HepG2 (cell line): Measurements from ENCODE around the gene ULK4. TPM values are rescaled to one million over a fixed set of nuclear protein-coding genes. Genes with fewer than 3 reads are reported as not detected.

ENCODE experiments used
- ATAC-seq: fragments of 200-7000 bp; cut with Tn5 transposase; 3 replicates; pipeline ENCODE4 v1.9.1; 2020; ENCODE audit warnings: mild to moderate bottlenecking, moderate library complexity
- BruUV-seq: library from RNA; stranded (reverse); fragments of 400-500 nt; replicated peaks from 2 replicates; lab custom pipeline; 2021; lab: Mats Ljungman, UMichigan
- CTCF ChIA-PET: fragments of 300-600 bp; formaldehyde crosslinking; extraction: SDS; loops from one replicate; lab custom pipeline; 2021; ENCODE audit warnings: low total read pairs, inconsistent platforms, low intra/inter-chr PET ratio; lab: Yijun Ruan, JAX
- POLR2A ChIA-PET: fragments of 350-600 bp; sonication (Branson Sonifier 250); formaldehyde crosslinking; loops from one replicate; lab custom pipeline; 2020; ENCODE audit warnings: antibody characterized with exemption, inconsistent platforms; lab: Yijun Ruan, JAX
- DNase-seq: peaks from one replicate; pipeline ENCODE4 v3.0.0-alpha.2; 2015; ENCODE audit warnings: low spot score
- FAIRE-seq: peaks from 3 replicates; lab custom pipeline; 2011; peaks lifted over from hg19 to GRCh38; lab: Jason Lieb, UNC
- H2AFZ ChIP-seq: one replicate; pipeline ENCODE4 v1.6.1; 2011; ENCODE audit warnings: low read length, inconsistent platforms
- H3K27ac ChIP-seq: fragments of 300-600 bp; 3 replicates; pipeline ENCODE4 v1.8.0; 2011; ENCODE audit warnings: mixed run types, mild to moderate bottlenecking, mixed read lengths, low read length, inconsistent platforms; ENCODE audit not compliant: insufficient read depth; ENCODE audit errors: extremely low read length
- H3K27me3 ChIP-seq, 2 experiments: fragments of 200-600 bp in 1 of 2; 2 replicates in 1 of 2; 3 replicates in 1 of 2; pipeline versions ENCODE4 v1.6.0 to v1.8.0; 2011; ENCODE audit warnings: low read length in 2 of 2, mild to moderate bottlenecking in 2 of 2, moderate library complexity in 2 of 2, inconsistent platforms in 1 of 2; ENCODE audit not compliant: insufficient read depth in 2 of 2, control insufficient read depth in 1 of 2
- H3K36me3 ChIP-seq, 2 experiments: fragments of 200-600 bp in 1 of 2; replicated peaks in 1 of 2; 2 replicates in 1 of 2; 3 replicates in 1 of 2; pipeline versions ENCODE4 v1.5.1 to v1.8.0; 2011; ENCODE audit warnings: low read length in 2 of 2, inconsistent platforms in 1 of 2; ENCODE audit not compliant: insufficient read depth in 2 of 2, control insufficient read depth in 1 of 2
- H3K4me1 ChIP-seq: 2 replicates; pipeline ENCODE4 v1.5.1; 2012; ENCODE audit warnings: low read length, inconsistent platforms; ENCODE audit not compliant: insufficient read depth
- H3K4me2 ChIP-seq: 2 replicates; pipeline ENCODE4 v1.6.0; 2011; ENCODE audit warnings: low read depth, low read length, inconsistent platforms
- H3K4me3 ChIP-seq, 3 experiments: fragments of 200-600 bp in 1 of 3; sonication (generic), shearing (Covaris generic) in 1 of 3; replicated peaks in 1 of 3; 2 replicates each; pipeline ENCODE4 v1.5.1; 2011 to 2016; ENCODE audit warnings: low read length in 3 of 3, inconsistent platforms in 2 of 3, low read depth in 2 of 3, mild to moderate bottlenecking in 2 of 3, control low read depth in 1 of 3, mixed read lengths in 1 of 3; ENCODE audit not compliant: insufficient read depth in 1 of 3
- H3K79me2 ChIP-seq: one replicate; pipeline ENCODE4 v1.6.1; 2011; ENCODE audit warnings: low read length, inconsistent platforms; ENCODE audit not compliant: insufficient read depth
- H3K9ac ChIP-seq: 2 replicates; pipeline ENCODE4 v1.6.0; 2011; ENCODE audit warnings: mild to moderate bottlenecking, low read depth, low read length, inconsistent platforms; ENCODE audit not compliant: insufficient read depth
- H3K9me3 ChIP-seq: 2 replicates; pipeline ENCODE4 v1.5.1; 2012; ENCODE audit warnings: mild to moderate bottlenecking, low read length
- H4K20me1 ChIP-seq: 2 replicates; pipeline ENCODE4 v1.6.0; 2011; ENCODE audit warnings: inconsistent platforms, mild to moderate bottlenecking, low read length, moderate library complexity; ENCODE audit not compliant: insufficient read depth
- DR1 ChIP-seq: sonication (generic); formaldehyde crosslinking; IDR thresholded peaks from 2 replicates; pipeline ENCODE4 v1.8.0; 2021; ENCODE audit warnings: mild to moderate bottlenecking, missing genetic modification reagents, inconsistent platforms
- FOXP1 ChIP-seq, 2 experiments: fragments of 450-650 bp in 1 of 2; IDR thresholded peaks; 2 replicates each; pipeline ENCODE4 v1.6.1; 2017 to 2018; ENCODE audit warnings: antibody characterized with exemption in 1 of 2
- HDAC2 ChIP-seq: sonication (generic); formaldehyde crosslinking; IDR thresholded peaks from 2 replicates; pipeline ENCODE4 v1.4.0; 2020; ENCODE audit warnings: missing genetic modification reagents
- HOXA5 ChIP-seq: sonication (generic); formaldehyde crosslinking; IDR thresholded peaks from 2 replicates; pipeline ENCODE4 v1.4.0; 2020; ENCODE audit warnings: missing genetic modification reagents
- IKZF4 ChIP-seq: sonication (generic); formaldehyde crosslinking; IDR thresholded peaks from 2 replicates; pipeline ENCODE4 v1.5.1; 2020; ENCODE audit warnings: borderline replicate concordance, mild to moderate bottlenecking, low read depth, missing genetic modification reagents; ENCODE audit errors: not compliant biosample characterization
- RXRB ChIP-seq: IDR thresholded peaks from 2 replicates; pipeline ENCODE4 v1.6.1; 2016; ENCODE audit warnings: borderline replicate concordance, missing genetic modification reagents, missing compliant biosample characterization
- SMAD1 ChIP-seq: sonication (generic); formaldehyde crosslinking; IDR thresholded peaks from 2 replicates; pipeline ENCODE4 v1.4.0; 2020; ENCODE audit warnings: missing genetic modification reagents, low read depth, mild to moderate bottlenecking, borderline replicate concordance
- SNAPC4 ChIP-seq: sonication (generic); formaldehyde crosslinking; IDR thresholded peaks from 2 replicates; pipeline ENCODE4 v1.4.0; 2020; ENCODE audit warnings: mild to moderate bottlenecking, missing genetic modification reagents
- SOX6 ChIP-seq, 2 experiments: fragments of 450-650 bp in 1 of 2; sonication (generic) in 1 of 2; formaldehyde crosslinking in 1 of 2; IDR thresholded peaks; 2 replicates each; pipeline versions ENCODE4 v1.4.0 to v1.6.1; 2017 to 2020; ENCODE audit warnings: antibody characterized with exemption in 1 of 2, mild to moderate bottlenecking in 1 of 2, missing genetic modification reagents in 1 of 2
- TP53 ChIP-seq: sonication (generic); formaldehyde crosslinking; conservative IDR thresholded peaks from 2 replicates; pipeline ENCODE4 v1.4.0; 2020; ENCODE audit warnings: missing genetic modification reagents
- ZFX ChIP-seq: sonication (generic); formaldehyde crosslinking; IDR thresholded peaks from 2 replicates; pipeline ENCODE4 v1.4.0; 2020; ENCODE audit warnings: mild to moderate bottlenecking, low read depth, missing genetic modification reagents, moderate library complexity
- ZNF18 ChIP-seq: sonication (generic); formaldehyde crosslinking; IDR thresholded peaks from 2 replicates; pipeline ENCODE4 v1.8.0; 2022; ENCODE audit warnings: mild to moderate bottlenecking, missing genetic modification reagents; ENCODE audit not compliant: insufficient replicate concordance
- ZNF549 ChIP-seq: sonication (generic); formaldehyde crosslinking; IDR thresholded peaks from 2 replicates; pipeline ENCODE4 v1.5.0; 2020; ENCODE audit warnings: missing genetic modification reagents
- ZNF552 ChIP-seq: sonication (generic); formaldehyde crosslinking; IDR thresholded peaks from 2 replicates; pipeline ENCODE4 v1.9.0; 2022; ENCODE audit warnings: missing genetic modification reagents, mild to moderate bottlenecking, borderline replicate concordance
- ZNF615 ChIP-seq: sonication (generic); formaldehyde crosslinking; IDR thresholded peaks from 2 replicates; pipeline ENCODE4 v1.5.0; 2020; ENCODE audit warnings: mild to moderate bottlenecking, missing genetic modification reagents, borderline replicate concordance
- ZSCAN9 ChIP-seq: IDR thresholded peaks from 2 replicates; pipeline ENCODE4 v1.6.1; 2016; ENCODE audit warnings: borderline replicate concordance
- WGBS: methylation state at CpG from one replicate; pipeline ENCODE4 v1.1.6; 2017; ENCODE audit warnings: low lambda C conversion rate; 5-methylcytosine and 5-hydroxymethylcytosine counted together
- in situ Hi-C: cut with HindIII; loops from 2 replicates; pipeline ENCODE4 v1.10.0; 2017; ENCODE audit warnings: low pct_unique_long_range_greater_than_20kb; ENCODE audit not compliant: extremely low pct_ligation_motif_present
- intact Hi-C: fragments of 100-400 bp; cut with micrococcal nuclease; formaldehyde crosslinking; loops from one replicate; pipeline ENCODE4 v1.10.0; 2022; ENCODE audit not compliant: unreplicated experiment
- polyA plus RNA-seq, 8 experiments: library from polyadenylated mRNA; depleted of rRNA in 3 of 8; stranded (reverse) in 7 of 8; unstranded in 1 of 8; fragments of >200 nt; fragmentation: Illumina TruSeq in 4 of 8; extraction: Trizol in 4 of 8; gene quantifications; 2 replicates each; pipeline versions ENCODE4 v1.2.1 to v1.2.3, GENCODE V29; 2011 to 2016; ENCODE audit warnings: low read depth in 4 of 8, missing spikeins in 1 of 8, mixed read lengths in 1 of 8; ENCODE audit not compliant: insufficient read depth in 1 of 8
- total RNA-seq, 5 experiments: library from RNA; depleted of rRNA; stranded (reverse); fragments of >200 nt; fragmentation: Illumina TruSeq; extraction: Trizol; gene quantifications; 2 replicates each; pipeline ENCODE4 v1.2.3, GENCODE V29; 2016; ENCODE audit warnings: low read depth in 1 of 5

The ULK4 gene
- total and polyA plus RNA-seq, 2 of the 13 experiments (the other 11 are each of a cell fraction or from before 2014, with no cell fraction given): 6.7 to 11.8 TPM

GRCh38 chr3:41362638-41363559, 599.0 kb downstream of the ULK4 start (continued):
- no peak for TF ChIP-seq SOX6 (IDR thresholded peaks at IDR 0.05)
- TF ChIP-seq SOX6 (CRISPR knock-in tag; IDR thresholded peaks at IDR 0.05): peak; percentile 64

- no peak for ATAC-seq
- H3K36me3 ChIP-seq: no peaks in the 10 kb centered on the region
- ChIA-PET CTCF (no interaction called here), POLR2A (no interaction called here)
- H2AFZ ChIP-seq: no peak overlapping the region
- in situ Hi-C loops: no loop called here
- H3K79me2 ChIP-seq: no peaks in the 10 kb centered on the region
- no peak for FAIRE-seq
- peaks cover 15% of the 10 kb centered on the region for H3K4me1 ChIP-seq
- no peak overlapping the region for H3K4me3 ChIP-seq
- WGBS: 91% methylated on average over 9 of the region's 9 CpGs
- no peaks in the 10 kb centered on the region for H3K27me3 ChIP-seq
- intact Hi-C loops: no loop called here
- H4K20me1 ChIP-seq: no peaks in the 10 kb centered on the region
- DNase-seq: no peak
- no peak overlapping the region for H3K9ac ChIP-seq
- H3K4me2 ChIP-seq: no peak overlapping the region
- H3K9me3 ChIP-seq: no peaks in the 10 kb centered on the region
- no peak overlapping the region for H3K27ac ChIP-seq
- no TSS peak for BruUV-seq
- no peak for TF ChIP-seq SNAPC4 (CRISPR knock-in tag)
- no peak for TF ChIP-seq ZNF615 (CRISPR knock-in tag)
- TF ChIP-seq SMAD1: no peak
- TF ChIP-seq DR1 (CRISPR knock-in tag): no peak
- TF ChIP-seq ZSCAN9: no peak
- TF ChIP-seq IKZF4 (CRISPR knock-in tag): no peak
- no peak for TF ChIP-seq FOXP1 (IDR thresholded peaks at IDR 0.05)
- no peak for TF ChIP-seq FOXP1 (CRISPR knock-in tag; IDR thresholded peaks at IDR 0.05)
- no peak for TF ChIP-seq TP53
- TF ChIP-seq RXRB (CRISPR knock-in tag): no peak
- TF ChIP-seq ZFX: no peak
- TF ChIP-seq ZNF549 (CRISPR knock-in tag): no peak
- no peak for TF ChIP-seq HDAC2 (CRISPR knock-in tag)
- no peak for TF ChIP-seq ZNF552
- TF ChIP-seq ZNF18: no peak
- TF ChIP-seq HOXA5 (CRISPR knock-in tag): no peak
These were observed 604.6 kb downstream of the ULK4 start for GRCh38 chr3:41357271-41357670.
